Astrocyte (in vitro differentiated cells and primary cell): Measurements from ENCODE around the gene SLC6A4. TPM values are rescaled to one million over a fixed set of nuclear protein-coding genes. Genes with fewer than 3 reads are reported as not detected.

Experiments used
- DNase-seq: peaks from one replicate; pipeline ENCODE4 v3.0.0-alpha.2; 2010; ENCODE audit warnings: low read depth
- FAIRE-seq: peaks from 2 replicates; lab custom pipeline; 2011; peaks lifted over from hg19 to GRCh38; lab: Jason Lieb, UNC
- H2AFZ ChIP-seq: 2 replicates; pipeline ENCODE4 v1.6.0; 2012; ENCODE audit warnings: low read depth, low read length, inconsistent platforms
- H3K27ac ChIP-seq: 2 replicates; pipeline ENCODE4 v1.5.1; 2011; ENCODE audit warnings: low read depth, low read length, inconsistent platforms
- H3K27me3 ChIP-seq: 2 replicates; pipeline ENCODE4 v1.6.0; 2011; ENCODE audit warnings: low read length, inconsistent platforms; ENCODE audit not compliant: insufficient read depth
- H3K36me3 ChIP-seq: 2 replicates; pipeline ENCODE4 v1.5.1; 2011; ENCODE audit warnings: low read length, inconsistent platforms; ENCODE audit not compliant: insufficient read depth
- H3K4me1 ChIP-seq: 2 replicates; pipeline ENCODE4 v1.5.1; 2011; ENCODE audit warnings: low read length, inconsistent platforms; ENCODE audit not compliant: insufficient read depth
- H3K4me2 ChIP-seq: 2 replicates; pipeline ENCODE4 v1.6.0; 2012; ENCODE audit warnings: low read length, inconsistent platforms
- H3K4me3 ChIP-seq: 2 replicates; pipeline ENCODE4 v1.5.1; 2011; ENCODE audit warnings: low read depth, mild to moderate bottlenecking, low read length, inconsistent platforms; ENCODE audit not compliant: insufficient read depth
- H3K79me2 ChIP-seq: 2 replicates; pipeline ENCODE4 v1.6.0; 2012; ENCODE audit warnings: mild to moderate bottlenecking, low read length, inconsistent platforms; ENCODE audit not compliant: insufficient read depth
- H3K9ac ChIP-seq: 2 replicates; pipeline ENCODE4 v1.6.0; 2012; ENCODE audit warnings: mild to moderate bottlenecking, low read length, inconsistent platforms
- H3K9me3 ChIP-seq: 2 replicates; pipeline ENCODE4 v1.5.1; 2012; ENCODE audit warnings: low read depth, mild to moderate bottlenecking, low read length, inconsistent platforms; ENCODE audit not compliant: insufficient read depth
- H4K20me1 ChIP-seq: 2 replicates; pipeline ENCODE4 v1.6.0; 2012; ENCODE audit warnings: low read length, inconsistent platforms; ENCODE audit not compliant: insufficient read depth
- H3K27ac Mint-ChIP-seq: one replicate; pipeline ENCODE4 v1.8.0; 2021; ENCODE audit warnings: mild to moderate bottlenecking, mixed read lengths; ENCODE audit not compliant: unreplicated experiment
- H3K27me3 Mint-ChIP-seq: one replicate; pipeline ENCODE4 v1.8.0; 2021; ENCODE audit warnings: low read depth, mixed read lengths; ENCODE audit not compliant: unreplicated experiment
- H3K36me3 Mint-ChIP-seq: one replicate; pipeline ENCODE4 v1.8.0; 2021; ENCODE audit warnings: low read depth, mixed read lengths; ENCODE audit not compliant: unreplicated experiment
- H3K4me1 Mint-ChIP-seq: one replicate; pipeline ENCODE4 v1.8.0; 2021; ENCODE audit warnings: low read depth, mixed read lengths; ENCODE audit not compliant: unreplicated experiment
- H3K4me3 Mint-ChIP-seq: one replicate; pipeline ENCODE4 v1.8.0; 2021; ENCODE audit warnings: mild to moderate bottlenecking, moderate library complexity, mixed read lengths; ENCODE audit not compliant: unreplicated experiment
- H3K9me3 Mint-ChIP-seq: one replicate; pipeline ENCODE4 v1.8.0; 2021; ENCODE audit warnings: mild to moderate bottlenecking, mixed read lengths; ENCODE audit not compliant: unreplicated experiment
- EZH2 ChIP-seq: IDR thresholded peaks from 2 replicates; pipeline ENCODE4 v1.6.1; 2012; ENCODE audit warnings: mild to moderate bottlenecking, low read length, inconsistent platforms; ENCODE audit not compliant: insufficient read depth
- total RNA-seq: library from RNA; stranded (reverse); gene quantifications from 2 replicates; pipeline ENCODE4 v1.2.1, GENCODE V29; 2021
- TF ChIP-seq, protein P1 (sequence below): IDR thresholded peaks from 2 replicates; pipeline ENCODE4 v1.5.1; 2011; ENCODE audit warnings: low read depth, mild to moderate bottlenecking, inconsistent platforms, low read length, moderate library complexity; ENCODE audit not compliant: insufficient read depth

Gene SLC6A4
- total RNA-seq, 1 donor from 2014 or later: not detected

DNA sequence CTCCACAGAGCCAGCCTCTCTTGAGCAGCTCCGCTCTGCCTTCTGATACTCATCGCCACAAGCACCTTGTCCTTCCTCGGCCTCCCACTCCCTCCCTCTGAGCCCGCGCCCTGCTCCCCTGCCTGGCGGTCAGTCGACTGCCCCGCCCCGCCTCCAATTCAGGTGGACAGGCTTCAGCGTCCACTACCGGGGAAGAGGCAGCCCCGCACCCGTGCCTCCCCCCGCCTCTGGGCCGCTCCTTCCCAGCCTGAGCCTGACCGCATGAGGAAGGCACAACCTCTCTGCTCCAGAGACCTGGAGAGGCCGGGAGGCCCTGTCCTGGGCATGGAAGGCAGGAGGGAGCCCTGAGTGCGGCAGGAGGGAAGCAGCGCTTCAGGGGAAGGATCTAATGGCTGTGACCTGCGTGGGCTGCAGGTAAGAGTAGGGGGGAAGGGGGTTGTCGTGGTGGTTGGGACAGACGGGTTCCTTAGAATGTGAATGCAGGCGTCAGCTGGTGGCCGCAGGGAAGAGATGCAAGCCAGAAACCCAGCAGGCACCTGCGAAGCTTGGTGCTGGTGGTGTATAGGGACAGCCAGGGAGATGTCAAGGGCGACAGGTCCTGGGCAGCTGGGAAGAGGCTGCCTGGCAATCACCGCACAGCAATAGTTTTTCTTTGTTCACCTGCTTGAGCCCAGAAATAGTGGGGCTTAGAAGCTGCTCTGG, 3.0 kb upstream of the SLC6A4 start:
- Histone ChIP-seq H3K27ac (no peak overlapping the region), H3K27me3 (peaks cover 51% of the 10 kb centered on the region), H3K9ac (no peak overlapping the region), H4K20me1 (no peaks in the 10 kb centered on the region), H3K4me1 (peaks cover 14% of the 10 kb centered on the region), H2AFZ (no peak overlapping the region), H3K9me3 (no peaks in the 10 kb centered on the region), H3K4me2 (peak overlapping the region; percentile 21), H3K36me3 (no peaks in the 10 kb centered on the region), H3K79me2 (no peaks in the 10 kb centered on the region), H3K4me3 (no peak overlapping the region)
- H3K9me3 Mint-ChIP-seq: peaks cover 10% of the 10 kb centered on the region
- H3K27me3 Mint-ChIP-seq: peaks cover 60% of the 10 kb centered on the region
- FAIRE-seq (no peak), DNase-seq (no peak)
- H3K36me3 Mint-ChIP-seq: peaks cover 5% of the 10 kb centered on the region
- H3K4me3 Mint-ChIP-seq: no peak overlapping the region
- H3K4me1 Mint-ChIP-seq: no peaks in the 10 kb centered on the region
- TF ChIP-seq, protein P1, sequence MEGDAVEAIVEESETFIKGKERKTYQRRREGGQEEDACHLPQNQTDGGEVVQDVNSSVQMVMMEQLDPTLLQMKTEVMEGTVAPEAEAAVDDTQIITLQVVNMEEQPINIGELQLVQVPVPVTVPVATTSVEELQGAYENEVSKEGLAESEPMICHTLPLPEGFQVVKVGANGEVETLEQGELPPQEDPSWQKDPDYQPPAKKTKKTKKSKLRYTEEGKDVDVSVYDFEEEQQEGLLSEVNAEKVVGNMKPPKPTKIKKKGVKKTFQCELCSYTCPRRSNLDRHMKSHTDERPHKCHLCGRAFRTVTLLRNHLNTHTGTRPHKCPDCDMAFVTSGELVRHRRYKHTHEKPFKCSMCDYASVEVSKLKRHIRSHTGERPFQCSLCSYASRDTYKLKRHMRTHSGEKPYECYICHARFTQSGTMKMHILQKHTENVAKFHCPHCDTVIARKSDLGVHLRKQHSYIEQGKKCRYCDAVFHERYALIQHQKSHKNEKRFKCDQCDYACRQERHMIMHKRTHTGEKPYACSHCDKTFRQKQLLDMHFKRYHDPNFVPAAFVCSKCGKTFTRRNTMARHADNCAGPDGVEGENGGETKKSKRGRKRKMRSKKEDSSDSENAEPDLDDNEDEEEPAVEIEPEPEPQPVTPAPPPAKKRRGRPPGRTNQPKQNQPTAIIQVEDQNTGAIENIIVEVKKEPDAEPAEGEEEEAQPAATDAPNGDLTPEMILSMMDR: no peak
- peak; percentile 74 for TF ChIP-seq EZH2
- H3K27ac Mint-ChIP-seq: no peak overlapping the region

DNA sequence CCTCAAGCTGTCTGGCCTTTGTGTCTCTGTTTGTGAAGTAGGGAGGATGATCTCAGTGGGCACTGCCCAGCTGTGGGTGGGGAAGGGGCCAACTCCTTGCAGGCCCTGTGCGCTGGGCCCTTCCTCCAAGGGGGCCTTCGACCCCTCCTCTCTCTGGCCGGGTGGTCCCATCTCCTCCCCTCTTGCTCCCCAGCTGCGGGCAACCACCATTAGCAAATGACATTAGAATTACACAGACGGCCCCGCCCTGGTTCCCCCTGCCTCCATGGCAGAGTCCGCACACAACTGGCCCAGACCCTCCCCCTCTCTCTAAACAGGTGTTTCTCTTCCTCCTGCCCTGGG, 2.5 kb upstream of the SLC6A4 start:
- H4K20me1 ChIP-seq: no peaks in the 10 kb centered on the region
- H3K4me3 ChIP-seq: no peak overlapping the region
- H3K27ac ChIP-seq: no peak overlapping the region
- Mint-ChIP-seq H3K27ac (no peak overlapping the region), H3K4me3 (no peak overlapping the region), H3K9me3 (peaks cover 10% of the 10 kb centered on the region), H3K27me3 (peaks cover 66% of the 10 kb centered on the region), H3K4me1 (no peaks in the 10 kb centered on the region), H3K36me3 (peaks cover 5% of the 10 kb centered on the region)
- no peak overlapping the region for H3K4me2 ChIP-seq
- H3K4me1 ChIP-seq: peaks cover 14% of the 10 kb centered on the region
- no peak for FAIRE-seq
- peak; percentile 45 for TF ChIP-seq EZH2
- TF ChIP-seq, protein P1: no peak
- DNase-seq: no peak
- H3K27me3 ChIP-seq: peaks cover 56% of the 10 kb centered on the region
- no peaks in the 10 kb centered on the region for H3K79me2 ChIP-seq
- no peaks in the 10 kb centered on the region for H3K9me3 ChIP-seq
- H3K9ac ChIP-seq: no peak overlapping the region
- H2AFZ ChIP-seq: no peak overlapping the region
- H3K36me3 ChIP-seq: no peaks in the 10 kb centered on the region

DNA sequence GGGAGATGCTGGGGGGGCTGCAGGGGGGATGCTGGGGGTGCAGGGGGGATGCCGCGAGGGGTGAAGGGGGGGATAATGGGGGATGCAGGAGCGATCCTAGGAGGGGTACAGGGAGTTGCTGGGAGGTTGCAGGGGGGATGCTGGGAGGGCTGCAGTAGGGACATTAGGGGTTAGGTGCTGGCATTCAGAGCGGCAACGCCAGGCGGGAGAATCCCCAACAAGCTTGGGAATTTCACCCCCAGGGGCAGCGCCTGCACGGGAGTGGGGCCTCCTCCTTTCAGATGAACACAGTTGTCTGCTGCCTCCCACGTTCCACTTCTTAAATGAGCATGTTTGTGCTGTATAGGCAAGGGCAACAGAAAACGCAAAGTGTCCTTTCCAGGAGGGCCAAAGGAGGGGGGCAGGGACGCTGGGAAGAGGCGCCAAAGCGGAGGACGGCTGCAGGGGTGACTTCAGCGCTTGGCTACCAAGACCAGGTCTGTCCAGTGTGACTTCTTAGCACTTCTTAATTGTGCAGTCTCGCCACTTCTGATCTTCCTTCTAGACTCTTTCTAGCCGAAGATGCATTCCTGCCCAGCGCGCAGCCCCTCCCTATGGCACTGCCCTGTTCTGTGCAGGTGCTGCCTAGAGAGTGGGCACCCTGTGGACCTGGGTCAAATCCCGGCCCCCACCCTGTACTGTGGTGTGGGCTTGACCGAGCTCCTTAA, 2.0 kb upstream of the SLC6A4 start:
- FAIRE-seq (no peak), DNase-seq (no peak)
- Mint-ChIP-seq H3K4me1 (no peaks in the 10 kb centered on the region), H3K27ac (no peak overlapping the region), H3K4me3 (no peak overlapping the region), H3K9me3 (peaks cover 10% of the 10 kb centered on the region), H3K27me3 (peaks cover 71% of the 10 kb centered on the region), H3K36me3 (peaks cover 5% of the 10 kb centered on the region)
- H3K36me3 ChIP-seq: no peaks in the 10 kb centered on the region
- H4K20me1 ChIP-seq: no peaks in the 10 kb centered on the region
- no peak overlapping the region for H3K9ac ChIP-seq
- peaks cover 61% of the 10 kb centered on the region for H3K27me3 ChIP-seq
- peaks cover 14% of the 10 kb centered on the region for H3K4me1 ChIP-seq
- H3K9me3 ChIP-seq: no peaks in the 10 kb centered on the region
- peak overlapping the region; percentile 16 for H3K4me2 ChIP-seq
- H2AFZ ChIP-seq: no peak overlapping the region
- TF ChIP-seq EZH2: no peak
- TF ChIP-seq, protein P1: no peak
- H3K79me2 ChIP-seq: no peaks in the 10 kb centered on the region
- H3K27ac ChIP-seq: no peak overlapping the region
- no peak overlapping the region for H3K4me3 ChIP-seq
